ENCODE measurements around the gene EIF4G2. TPM values are rescaled to one million over a fixed set of nuclear protein-coding genes. Genes with fewer than 3 reads are reported as not detected.

EIF4G2 gene
- total RNA-seq (2021) (1,137 and 1,198 TPM in 2 replicates), Bru-seq, nascent RNA (percentile 99 among the genes with signal in this experiment), BruChase-seq, experiment 1, labeled RNA remaining after a 2-hour chase (percentile 100 among the genes with signal in this experiment), BruChase-seq, experiment 2, labeled RNA remaining after a 6-hour chase (percentile 100 among the genes with signal in this experiment)
- long read RNA-seq, transcript EIF4G2-205 (21 exons, 3,654 nt): minor isoform, 14 of 3,788 reads
- long read RNA-seq, transcript EIF4G2-201 (22 exons, 3,978 nt): major isoform, 3,126 of 3,788 reads
- long read RNA-seq, transcript EIF4G2-202 (21 exons, 3,346 nt): minor isoform, 205 of 3,788 reads
- long read RNA-seq, partial matches to known transcripts: 164 of 3,788 reads
- long read RNA-seq, other reads (novel, unspliced or antisense): 279 of 3,788 reads

GRCh38 chr11:10808553-10809372 is at the start of gene EIF4G2:
Gene EIF4G2, minus strand, starts transcription at chr11:10808926.
- ChIA-PET CTCF (interaction anchor here (0.5 to 1.0 kb wide), 3 partner anchors 16 to 404 kb away, joined by 3 to 5 read pairs (median 3); no protein-coding TSS in a partner anchor), POLR2A (ENCODE audit: low non-redundant PET) (interaction anchor here (0.6 to 1.7 kb wide), 8 partner anchors 11 to 125 kb away, joined by 3 to 17 read pairs (median 5); partner anchors contain the start of genes CTR9 and ZBED5)
- intact Hi-C loops (cut with micrococcal nuclease; ENCODE audit: unreplicated experiment): loop anchor here (5.0 kb wide), 2 partner anchors 49 to 124 kb away; partner anchors contain the start of gene ZBED5
- H3K4me1 ChIP-seq (ENCODE audit: insufficient read depth, low read length, poor library complexity, severe bottlenecking): peaks cover 18% of the 10 kb centered on the region
- no peak for TF ChIP-seq CTCF (conservative IDR thresholded peaks at IDR 0.05; ENCODE audit: low read depth, low read length)
- no peak for TF ChIP-seq EZH2 (IDR thresholded peaks at IDR 0.05; ENCODE audit: borderline replicate concordance, low read depth, low read length, poor library complexity, severe bottlenecking)
- peak; percentile 99 for DNase-seq (ENCODE audit: low spot score)
- H3K9me3 ChIP-seq (ENCODE audit: low read depth, low read length, poor library complexity, severe bottlenecking): no peaks in the 10 kb centered on the region
- BruUV-seq (replicated peaks): no TSS peak
- peak within 1 kb of the TSS; percentile 98 for H3K27ac ChIP-seq (ENCODE audit: low read depth, low read length, poor library complexity, severe bottlenecking)
- no peaks in the 10 kb centered on the region for H3K27me3 ChIP-seq (replicated peaks; ENCODE audit: insufficient read depth, low read depth, low read length, poor library complexity)
- H3K36me3 ChIP-seq (ENCODE audit: insufficient read depth, low read length, poor library complexity, severe bottlenecking): peaks cover 34% of the 10 kb centered on the region
- H3K4me3 ChIP-seq (ENCODE audit: low read depth, low read length, poor library complexity, severe bottlenecking): peak within 1 kb of the TSS; percentile 94

- POLR2A ChIA-PET (ENCODE audit: low non-redundant PET): interaction anchor here (0.6 to 1.0 kb wide), 3 partner anchors 49 to 831 kb away, joined by 3 to 8 read pairs (median 4); partner anchors contain the start of gene EIF4G2
- CTCF ChIA-PET: no interaction called here
- Histone ChIP-seq H3K4me3 (ENCODE audit: low read depth, low read length, poor library complexity, severe bottlenecking) (peak within 1 kb of the TSS; percentile 83), H3K27me3 (replicated peaks; ENCODE audit: insufficient read depth, low read depth, low read length, poor library complexity) (no peaks in the 10 kb centered on the region), H3K36me3 (ENCODE audit: insufficient read depth, low read length, poor library complexity, severe bottlenecking) (peaks cover 30% of the 10 kb centered on the region), H3K27ac (ENCODE audit: low read depth, low read length, poor library complexity, severe bottlenecking) (peak within 1 kb of the TSS; percentile 92), H3K4me1 (ENCODE audit: insufficient read depth, low read length, poor library complexity, severe bottlenecking) (peaks cover 10% of the 10 kb centered on the region), H3K9me3 (ENCODE audit: low read depth, low read length, poor library complexity, severe bottlenecking) (no peaks in the 10 kb centered on the region)
- no TSS peak for BruUV-seq (replicated peaks)
- intact Hi-C loops (cut with micrococcal nuclease; ENCODE audit: unreplicated experiment): loop anchor here (5.0 kb wide), 2 partner anchors 51 to 74 kb away; partner anchors contain the start of gene EIF4G2
- TF ChIP-seq EZH2 (IDR thresholded peaks at IDR 0.05; ENCODE audit: borderline replicate concordance, low read depth, low read length, poor library complexity, severe bottlenecking) (no peak), CTCF (conservative IDR thresholded peaks at IDR 0.05; ENCODE audit: low read depth, low read length) (no peak)
- peak; percentile 98 for DNase-seq (ENCODE audit: low spot score)
These were observed 49.1 kb upstream of the EIF4G2 start, which contains the start of gene ZBED5 for GRCh38 chr11:10857709-10858438. Gene ZBED5, minus strand, starts transcription at chr11:10858053. Its CDS starts 3,108 bp downstream, at chr11:10854945.

- Histone ChIP-seq H3K27me3 (replicated peaks; ENCODE audit: insufficient read depth, low read depth, low read length, poor library complexity) (no peaks in the 10 kb centered on the region), H3K36me3 (ENCODE audit: insufficient read depth, low read length, poor library complexity, severe bottlenecking) (peaks cover 34% of the 10 kb centered on the region), H3K9me3 (ENCODE audit: low read depth, low read length, poor library complexity, severe bottlenecking) (no peaks in the 10 kb centered on the region), H3K4me1 (ENCODE audit: insufficient read depth, low read length, poor library complexity, severe bottlenecking) (peaks cover 10% of the 10 kb centered on the region), H3K4me3 (ENCODE audit: low read depth, low read length, poor library complexity, severe bottlenecking) (peak overlapping the region; percentile 83), H3K27ac (ENCODE audit: low read depth, low read length, poor library complexity, severe bottlenecking) (peak overlapping the region; percentile 92)
- no peak for DNase-seq (ENCODE audit: low spot score)
- TF ChIP-seq CTCF (conservative IDR thresholded peaks at IDR 0.05; ENCODE audit: low read depth, low read length) (no peak), EZH2 (IDR thresholded peaks at IDR 0.05; ENCODE audit: borderline replicate concordance, low read depth, low read length, poor library complexity, severe bottlenecking) (no peak)
- no TSS peak for BruUV-seq (replicated peaks)
- ChIA-PET CTCF (interaction anchor here (0.9 kb wide), 1 partner anchor 48 kb away, joined by 3 read pairs; no protein-coding TSS in a partner anchor), POLR2A (ENCODE audit: low non-redundant PET) (interaction anchor here (0.7 to 1.0 kb wide), 2 partner anchors 48 to 831 kb away, joined by 4 to 8 read pairs; partner anchors contain the start of gene EIF4G2)
- intact Hi-C loops (cut with micrococcal nuclease; ENCODE audit: unreplicated experiment): loop anchor here (5.0 kb wide), 2 partner anchors 50 to 75 kb away; partner anchors contain the start of gene EIF4G2
These were observed 48.7 kb upstream of the EIF4G2 start for GRCh38 chr11:10857459-10857708.
